HG03280 (cell line): ENCODE results near the gene LPP.
"Not testable (repeated sequence)": the region's sequence is repeated elsewhere in the genome, so short reads cannot be mapped to it uniquely, and the experiment has no call there.

Experiments
- ATAC-seq: cut with Tn5 transposase; IDR thresholded peaks from one replicate; pipeline ENCODE4 v1.9.1; 2021; ENCODE audit warnings: mild to moderate bottlenecking, moderate library complexity; ENCODE audit not compliant: unreplicated experiment

The LPP gene

GRCh38 chr3:188605905-188606304, 451.9 kb downstream of the LPP start:
- no peak for ATAC-seq

GRCh38 chr3:188607805-188608315, 453.9 kb downstream of the LPP start:
- ATAC-seq, result no peak

DNA sequence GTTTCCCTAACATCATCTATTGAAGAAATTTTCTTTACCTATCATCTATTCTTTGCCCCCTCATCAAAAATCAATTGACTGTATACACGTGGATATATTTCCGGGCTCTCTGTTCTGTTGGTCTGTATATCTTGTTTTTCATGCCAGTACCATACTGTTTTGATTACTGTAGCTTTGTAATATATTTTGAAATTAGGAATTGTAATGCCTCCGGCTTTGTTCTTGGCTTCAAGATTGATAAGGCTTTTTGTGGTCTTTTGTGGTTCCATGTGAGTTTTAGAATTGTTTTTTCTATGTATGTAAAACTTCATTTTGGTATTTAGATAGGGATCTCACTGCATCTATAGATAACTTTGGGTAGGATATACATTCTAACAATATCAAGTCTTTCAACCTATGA, 454.4 kb downstream of the LPP start:
- no peak for ATAC-seq

DNA sequence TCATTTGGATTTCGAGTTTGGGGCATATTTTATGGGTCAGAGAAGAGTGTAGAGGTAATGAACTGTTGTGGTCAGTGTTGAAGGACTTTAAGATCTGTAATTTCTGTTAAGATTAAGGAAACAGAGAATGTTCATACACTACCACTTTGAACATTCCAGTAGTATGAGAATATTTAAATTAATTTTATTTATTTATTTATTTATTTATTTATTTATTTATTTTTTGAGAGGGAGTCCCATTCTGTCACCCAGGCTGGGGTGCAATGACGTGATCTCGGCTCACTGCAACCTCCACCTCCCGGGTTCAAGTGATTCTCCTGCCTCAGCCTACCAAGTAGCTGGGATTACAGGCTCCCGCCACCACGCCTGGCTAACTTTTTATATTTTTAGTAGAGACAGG, 459.8 kb downstream of the LPP start:
- ATAC-seq, result not testable (repeated sequence)

DNA sequence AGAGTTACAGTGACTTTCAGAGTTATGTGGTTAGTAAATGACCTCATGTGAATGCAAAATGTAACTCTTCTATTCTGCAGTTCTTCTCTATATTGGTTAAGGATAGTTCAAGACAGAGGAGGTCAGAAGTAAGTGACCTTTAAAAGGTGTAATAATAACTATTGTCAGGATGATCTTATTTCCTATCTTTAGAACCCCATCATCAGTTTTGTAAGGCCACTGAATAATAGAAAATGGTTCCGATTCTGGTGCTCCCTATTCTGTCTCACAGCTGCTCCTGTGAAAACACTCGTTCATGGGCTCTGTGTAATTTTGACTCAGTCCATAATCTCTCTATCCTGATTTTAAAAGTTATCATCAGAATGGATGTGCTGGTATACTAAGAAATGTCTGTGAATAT, 463.3 kb downstream of the LPP start:
- ATAC-seq, result no peak

DNA sequence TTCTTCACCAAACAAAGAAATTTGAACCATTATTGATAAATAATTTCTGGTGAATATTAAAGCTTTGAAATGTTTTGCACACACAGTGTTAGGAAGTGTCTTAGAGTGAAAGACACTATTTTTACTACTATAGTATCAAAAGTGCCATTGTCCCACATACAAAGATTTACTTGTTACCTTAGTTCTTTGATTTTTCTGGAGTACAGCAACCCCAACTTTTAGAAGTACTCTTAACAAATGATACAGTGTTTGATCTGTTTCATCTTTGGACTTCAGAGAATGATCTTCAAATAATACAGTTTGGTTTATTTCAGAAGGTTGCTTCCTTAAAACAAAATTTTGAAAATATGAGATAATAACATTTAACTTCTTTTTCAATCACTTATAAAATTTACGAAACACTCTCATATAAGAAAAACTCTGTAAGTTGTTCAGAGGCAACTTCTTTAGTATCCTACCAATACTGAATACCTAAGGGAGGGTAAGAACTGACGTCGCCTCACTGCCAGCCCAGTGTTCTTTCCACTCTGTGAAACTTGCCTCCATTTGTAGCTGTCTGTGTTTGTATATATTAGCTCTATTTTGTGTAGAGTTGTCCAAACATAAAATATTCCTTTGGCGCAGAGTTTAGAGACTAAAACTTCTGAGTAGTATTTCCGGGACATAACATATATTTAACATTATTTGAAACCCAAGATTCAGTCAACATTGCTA, 464.2 kb downstream of the LPP start:
- ATAC-seq, result no peak

- no peak for ATAC-seq
Observed at GRCh38 chr3:188620752-188621151, 466.8 kb downstream of the LPP start.

- ATAC-seq, result no peak
Observed at GRCh38 chr3:188624384-188624783, 470.4 kb downstream of the LPP start.

DNA sequence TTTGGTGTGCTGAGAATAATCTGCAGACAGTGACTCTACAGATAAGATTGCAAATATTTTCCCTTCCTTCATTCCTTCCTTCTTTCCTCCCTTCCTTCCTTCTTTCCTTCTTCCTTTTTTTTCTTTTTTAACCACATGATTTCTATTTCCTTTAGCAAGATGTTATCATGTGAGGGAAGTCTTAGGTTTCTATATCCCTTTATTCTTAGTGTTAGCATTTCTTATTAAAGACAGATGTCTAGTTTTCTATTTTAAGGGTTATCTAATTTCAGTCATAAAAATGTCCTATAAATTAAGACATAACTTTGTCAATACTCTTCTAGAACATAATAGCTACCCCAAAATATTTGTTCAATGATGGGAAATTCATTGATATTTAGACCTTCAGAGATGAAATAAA, 470.9 kb downstream of the LPP start:
- no peak for ATAC-seq

GRCh38 chr3:188627652-188628051, 473.7 kb downstream of the LPP start:
- ATAC-seq, result no peak

DNA sequence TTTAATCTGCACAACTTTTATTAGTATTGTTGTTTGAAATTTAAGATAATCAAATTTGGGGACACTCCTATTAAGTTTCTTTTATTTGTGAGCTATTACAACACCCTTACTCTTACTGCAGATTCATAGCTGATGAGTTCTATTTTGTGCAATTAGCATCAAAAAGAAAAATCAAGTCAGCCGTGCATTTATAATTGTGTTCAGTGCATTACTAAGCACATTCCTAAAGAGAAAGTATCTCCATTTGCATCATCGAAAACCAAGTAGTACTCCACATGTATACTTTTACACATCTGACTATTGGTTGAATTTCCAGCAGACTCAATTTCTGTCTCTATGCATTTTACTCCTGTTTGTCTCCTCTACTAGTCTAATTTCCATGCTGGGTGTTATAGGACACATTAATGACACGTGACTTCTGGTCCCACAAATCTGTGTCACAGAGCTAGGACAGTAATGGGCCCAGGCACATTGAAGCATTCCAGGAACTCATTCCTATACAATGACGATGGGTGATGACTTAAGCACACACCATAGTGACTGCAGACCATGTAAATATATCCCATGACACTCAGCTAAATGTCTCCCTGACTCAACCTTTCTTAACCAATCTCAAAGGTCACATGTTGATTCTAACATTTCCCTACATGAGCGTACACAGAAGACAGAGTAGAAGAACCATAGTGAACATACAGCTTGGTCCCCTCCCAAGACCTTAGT, 477.5 kb downstream of the LPP start:
- ATAC-seq, result no peak

DNA sequence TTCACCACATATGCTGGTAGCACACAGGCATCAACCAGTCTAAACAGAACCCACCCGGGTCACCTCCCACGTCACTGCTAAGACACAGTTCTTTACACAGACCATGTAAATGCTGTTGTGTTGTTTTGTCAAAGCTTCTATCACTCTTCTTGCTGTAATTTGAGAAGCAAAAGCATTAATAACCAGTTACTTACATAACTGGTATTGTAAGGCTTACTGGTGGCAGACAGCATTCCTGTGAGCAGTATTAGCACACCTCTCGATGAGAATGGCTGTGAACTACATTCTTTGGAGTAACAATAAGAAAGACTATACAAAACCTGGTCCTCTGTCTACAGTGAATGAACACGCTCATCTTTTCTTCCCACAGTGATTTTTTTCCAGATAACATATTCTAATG, 479.2 kb downstream of the LPP start:
- ATAC-seq, result no peak

DNA sequence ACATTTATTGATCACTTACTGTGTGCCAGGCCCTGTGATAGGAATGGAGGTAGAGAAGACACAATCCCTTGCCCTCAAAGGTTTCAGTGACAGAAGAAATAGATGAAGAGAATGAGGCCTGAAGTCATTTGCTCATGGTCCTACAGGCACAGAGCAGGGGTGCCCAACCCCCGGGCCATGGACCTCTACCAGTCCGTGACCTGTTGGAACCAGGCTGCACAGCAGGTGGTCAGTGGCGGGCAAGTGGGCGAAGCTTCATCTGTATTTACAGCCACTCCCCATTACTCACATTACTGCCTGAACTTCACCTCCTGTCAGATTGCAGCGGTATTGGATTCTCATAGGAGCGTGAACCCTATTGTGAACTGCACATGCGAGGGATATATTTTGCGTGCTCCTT, 480.3 kb downstream of the LPP start:
- no peak for ATAC-seq

GRCh38 chr3:188635258-188636042, 481.5 kb downstream of the LPP start:
- ATAC-seq, result no peak

DNA sequence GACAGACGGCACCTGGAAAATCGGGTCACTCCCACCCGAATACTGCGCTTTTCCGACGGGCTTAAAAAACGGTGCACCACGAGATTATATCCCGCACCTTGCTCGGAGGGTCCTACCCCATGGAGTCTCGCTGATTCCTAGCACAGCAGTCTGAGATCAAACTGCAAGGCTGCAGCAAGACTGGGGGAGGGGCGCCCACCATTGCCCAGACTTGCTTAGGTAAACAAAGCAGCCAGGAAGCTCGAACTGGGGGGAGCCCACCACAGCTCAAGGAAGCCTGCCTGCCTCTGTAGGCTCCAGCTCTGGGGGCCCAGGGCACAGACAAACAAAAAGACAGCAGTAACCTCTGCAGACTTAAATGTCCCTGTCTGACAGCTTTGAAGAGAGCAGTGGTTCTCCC, 482.3 kb downstream of the LPP start:
- not testable (repeated sequence) for ATAC-seq

DNA sequence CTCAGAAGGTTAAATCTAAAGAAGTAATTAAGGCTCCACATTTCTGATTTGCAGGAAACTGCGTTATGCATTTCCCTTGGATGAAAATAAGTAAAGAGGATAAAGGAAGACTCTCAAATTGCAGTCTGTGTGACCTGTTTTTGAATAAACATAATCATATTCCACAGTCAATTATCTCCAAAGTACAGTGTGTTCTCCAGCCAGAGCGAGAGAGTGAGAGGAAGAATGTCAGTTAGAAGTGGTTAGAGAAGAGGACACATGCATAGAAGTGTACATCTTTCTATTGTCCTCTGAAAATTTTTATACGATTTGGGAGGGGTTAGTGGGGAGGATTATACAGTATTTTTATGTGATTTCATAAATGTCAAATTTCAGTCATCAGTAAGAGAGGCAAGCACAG, 487.1 kb downstream of the LPP start:
- no peak for ATAC-seq

- no peak for ATAC-seq
Observed at GRCh38 chr3:188643736-188644135, 489.8 kb downstream of the LPP start.

- ATAC-seq, result no peak
Observed at GRCh38 chr3:188646592-188646991, 492.6 kb downstream of the LPP start.

GRCh38 chr3:188647237-188647636, 493.3 kb downstream of the LPP start:
- no peak for ATAC-seq

- no peak for ATAC-seq
Observed at GRCh38 chr3:188649521-188649920, 495.6 kb downstream of the LPP start.

GRCh38 chr3:188656196-188656982, 502.4 kb downstream of the LPP start:
- ATAC-seq, result no peak
